Amygdala (tissue), 56 donors: ENCODE data around the gene LIPN.
A peak's percentile ranks its signal among the peaks of the same experiment; 100 is the strongest.
"Not testable (repeated sequence)": the region's sequence is repeated elsewhere in the genome, so short reads cannot be mapped to it uniquely, and the experiment has no call there.

Experiments
- DNase-seq, 56 donors: peaks; one replicate each; lab custom pipeline; 2025; lab: John Stamatoyannopoulos, UW

Gene LIPN

GRCh38 chr10:88759366-88760101 lies at the start of gene LIPN:
LIPN (plus strand) TSS chr10:88760020; CDS start chr10:88761406, 1,386 bp downstream.
- DNase-seq, result peak in 2 of 56 donors; percentile 2 to 11

- DNase-seq, result no peak
Measured at GRCh38 chr10:88715517-88715916, 44.3 kb upstream of the LIPN start.

- DNase-seq, result no peak
Measured at GRCh38 chr10:88721392-88721791, 38.4 kb upstream of the LIPN start.

GRCh38 chr10:88725798-88726197 lies 34.0 kb upstream of the LIPN start:
- DNase-seq, result no peak

- DNase-seq, result no peak
Measured at GRCh38 chr10:88728107-88728763, 31.6 kb upstream of the LIPN start.

- no peak for DNase-seq
Measured at GRCh38 chr10:88730864-88731263, 29.0 kb upstream of the LIPN start.

- no peak for DNase-seq
Measured at GRCh38 chr10:88731296-88731695, 28.5 kb upstream of the LIPN start.

GRCh38 chr10:88733215-88733614 lies 26.6 kb upstream of the LIPN start:
- no peak for DNase-seq

- DNase-seq, result no peak
Measured at GRCh38 chr10:88735661-88736060, 24.2 kb upstream of the LIPN start.

GRCh38 chr10:88741921-88742320 lies 17.9 kb upstream of the LIPN start:
- not testable (repeated sequence) for DNase-seq

GRCh38 chr10:88742448-88742847 lies 17.4 kb upstream of the LIPN start:
- no peak for DNase-seq

- no peak for DNase-seq
Measured at GRCh38 chr10:88744002-88744401, 15.8 kb upstream of the LIPN start.

- no peak for DNase-seq
Measured at GRCh38 chr10:88745633-88746032, 14.2 kb upstream of the LIPN start.

- no peak for DNase-seq
Measured at GRCh38 chr10:88754287-88754686, 5.5 kb upstream of the LIPN start.

GRCh38 chr10:88755753-88756152 lies 4.1 kb upstream of the LIPN start:
- no peak for DNase-seq

- no peak for DNase-seq
Measured at GRCh38 chr10:88756660-88757059, 3.2 kb upstream of the LIPN start.

GRCh38 chr10:88762906-88763305 lies 3.1 kb downstream of the LIPN start:
- DNase-seq, result no peak

GRCh38 chr10:88763441-88763840 lies 3.6 kb downstream of the LIPN start:
- no peak for DNase-seq

GRCh38 chr10:88764110-88764509 lies 4.3 kb downstream of the LIPN start:
- DNase-seq, result no peak

- no peak for DNase-seq
Measured at GRCh38 chr10:88765816-88766215, 6.0 kb downstream of the LIPN start.

GRCh38 chr10:88769384-88769783 lies 9.6 kb downstream of the LIPN start:
- DNase-seq, result no peak

- DNase-seq, result no peak
Measured at GRCh38 chr10:88781206-88781605, 21.4 kb downstream of the LIPN start.
